ENCODE data around the gene C12orf57. TPM values are rescaled to one million over a fixed set of nuclear protein-coding genes. Genes with fewer than 3 reads are reported as not detected.

Gene C12orf57
- total and polyA plus RNA-seq, 10 of the 15 experiments (the other 5 are each of a cell fraction or from before 2014, with no cell fraction given): 64.5 to 377 (median 211) TPM

- Histone ChIP-seq H3K4me2 (ENCODE audit: control insufficient read depth, insufficient read depth) (no peak overlapping the region; the same call in 1 of the 2 replicates), H4K20me1 (ENCODE audit: control insufficient read depth, insufficient read depth) (no peaks in the 10 kb centered on the region; the same call in 1 of the 2 replicates), H3K27ac (ENCODE audit: control insufficient read depth, insufficient read depth) (no peak overlapping the region), H2AFZ (ENCODE audit: control insufficient read depth, low read depth, low read length) (no peak overlapping the region), H3K4me3 (no peak overlapping the region), H3K79me2 (ENCODE audit: control insufficient read depth, insufficient read depth, low read length) (peaks cover 39% of the 10 kb centered on the region), H3K9me3 (replicated peaks; ENCODE audit: control insufficient read depth, insufficient read depth, low read length) (no peaks in the 10 kb centered on the region), H3K4me1 (ENCODE audit: control insufficient read depth, insufficient read depth, low read length) (peaks cover 20% of the 10 kb centered on the region), H3K9ac (ENCODE audit: control insufficient read depth, insufficient read depth, low read length) (no peak overlapping the region), H3K36me3 (ENCODE audit: control insufficient read depth in 2 of 2, insufficient read depth in 2 of 2, low read length in 1 of 2) (peaks cover 23 to 37% of the 10 kb centered on the region in 2 experiments), H3K27me3 (replicated peaks in 1 of 2; ENCODE audit: control insufficient read depth in 2 of 2, insufficient read depth in 2 of 2, low read length in 1 of 2) (no peaks in the 10 kb centered on the region)
- ATAC-seq (no peak), FAIRE-seq (no peak), DNase-seq (ENCODE audit: low read depth, low spot score) (no peak)
- 57% methylated on average over 6 of the region's 6 CpGs for WGBS (ENCODE audit: insufficient coverage, insufficient replicate concordance, low lambda C conversion rate, missing lambda C conversion rate)
- TF ChIP-seq SMAD5 (IDR thresholded peaks at IDR 0.05; ENCODE audit: low read depth) (peak; percentile 47; the same call in 1 of the 2 replicates), ZNF622 (IDR thresholded peaks at IDR 0.05) (no peak), POLR2A (IDR thresholded peaks at IDR 0.05; ENCODE audit: low read depth, low read length) (0 out of 2 replicates have a peak, but pooled peaks have one; percentile 26)
- CTCF ChIA-PET: interaction anchor here (0.8 to 2.5 kb wide), 5 partner anchors 44 to 139 kb away, joined by 3 to 13 read pairs (median 4); partner anchors contain the start of genes C1RL and LPCAT3
- RAD21 ChIA-PET (ENCODE audit: unreplicated experiment): interaction anchor here (1.3 kb wide), 1 partner anchor 30 kb away, joined by 4 read pairs; the partner anchor contains the start of genes C12orf57 and RNU7-1
- POLR2A ChIA-PET: interaction anchor here (0.9 to 1.9 kb wide), 2 partner anchors 29 to 44 kb away, joined by 3 to 7 read pairs; partner anchors contain the start of gene LPCAT3
- SMC1A ChIA-PET (ENCODE audit: uncharacterized antibody, unreplicated experiment): interaction anchor here (1.2 to 1.4 kb wide), 3 partner anchors 27 to 137 kb away, joined by 3 to 6 read pairs (median 4); partner anchors contain the start of gene C1RL
- BruUV-seq (replicated peaks): no TSS peak
- intact Hi-C loops (cut with micrococcal nuclease; ENCODE audit: unreplicated experiment): loop anchor here (5.0 kb wide), 2 partner anchors 43 to 118 kb away; partner anchors contain the start of genes C1R and LPCAT3
- in situ Hi-C loops (cut with MboI): loop anchor here (25.0 kb wide), 1 partner anchor 1663 kb away; no protein-coding TSS in a partner anchor
These were observed 30.4 kb downstream of the C12orf57 start for GRCh38 chr12:6974180-6974579.

GRCh38 chr12:6975297-6976032 lies 31.6 kb downstream of the C12orf57 start:
- no peak overlapping the region for H2AFZ ChIP-seq (ENCODE audit: control insufficient read depth, low read depth, low read length)
- peak; percentile 39 for ATAC-seq
- FAIRE-seq: no peak
- intact Hi-C loops (cut with micrococcal nuclease; ENCODE audit: unreplicated experiment) (no loop called here), in situ Hi-C loops (cut with MboI) (no loop called here)
- peak overlapping the region; percentile 49 for H3K4me2 ChIP-seq (ENCODE audit: control insufficient read depth, insufficient read depth)
- SMC1A ChIA-PET (ENCODE audit: uncharacterized antibody, unreplicated experiment): interaction anchor here (0.5 to 1.3 kb wide), 7 partner anchors 12 to 138 kb away, joined by 3 to 6 read pairs (median 4); no protein-coding TSS in a partner anchor
- RAD21 ChIA-PET (ENCODE audit: unreplicated experiment): interaction anchor here (1.0 to 1.3 kb wide), 3 partner anchors 9 to 32 kb away, joined by 3 to 4 read pairs (median 3); partner anchors contain the start of genes C12orf57 and RNU7-1
- H3K9me3 ChIP-seq (replicated peaks; ENCODE audit: control insufficient read depth, insufficient read depth, low read length): no peaks in the 10 kb centered on the region
- no TSS peak for BruUV-seq (replicated peaks)
- no peak overlapping the region for H3K4me3 ChIP-seq
- H3K36me3 ChIP-seq (ENCODE audit: control insufficient read depth in 2 of 2, insufficient read depth in 2 of 2, low read length in 1 of 2): peaks cover 24 to 43% of the 10 kb centered on the region in 2 experiments
- no peak overlapping the region for H3K9ac ChIP-seq (ENCODE audit: control insufficient read depth, insufficient read depth, low read length)
- CTCF ChIA-PET: interaction anchor here (1.2 to 2.5 kb wide), 6 partner anchors 32 to 138 kb away, joined by 3 to 13 read pairs (median 5); partner anchors contain the start of genes C12orf57, C1R, C1RL and LPCAT3
- WGBS (ENCODE audit: insufficient coverage, insufficient replicate concordance, low lambda C conversion rate, missing lambda C conversion rate): 100% methylated on average over 2 of the region's 2 CpGs
- no peak overlapping the region; the same call in 1 of the 2 replicates for H3K27ac ChIP-seq (ENCODE audit: control insufficient read depth, insufficient read depth)
- no peaks in the 10 kb centered on the region for H3K27me3 ChIP-seq (replicated peaks in 1 of 2; ENCODE audit: control insufficient read depth in 2 of 2, insufficient read depth in 2 of 2, low read length in 1 of 2)
- POLR2A ChIA-PET: interaction anchor here (0.6 to 1.9 kb wide), 5 partner anchors 12 to 1534 kb away, joined by 3 to 7 read pairs (median 4); partner anchors contain the start of gene LPCAT3
- peaks cover 20% of the 10 kb centered on the region for H3K4me1 ChIP-seq (ENCODE audit: control insufficient read depth, insufficient read depth, low read length)
- DNase-seq (ENCODE audit: low read depth, low spot score): no peak
- H4K20me1 ChIP-seq (ENCODE audit: control insufficient read depth, insufficient read depth): no peaks in the 10 kb centered on the region; the same call in 1 of the 2 replicates
- peaks cover 26% of the 10 kb centered on the region for H3K79me2 ChIP-seq (ENCODE audit: control insufficient read depth, insufficient read depth, low read length)
- TF ChIP-seq NRF1 (conservative IDR thresholded peaks at IDR 0.05; ENCODE audit: low read depth, low read length) (no peak), ZNF592 (IDR thresholded peaks at IDR 0.05) (no peak), NFIC (IDR thresholded peaks at IDR 0.05; ENCODE audit: low read depth, low read length) (no peak), CHD1 (IDR thresholded peaks at IDR 0.05; ENCODE audit: low read depth, low read length) (no peak), SMARCA5 (IDR thresholded peaks at IDR 0.05) (no peak), HDGF (IDR thresholded peaks at IDR 0.05) (no peak), ELK1 (IDR thresholded peaks at IDR 0.05; ENCODE audit: low read depth, low read length) (no peak), HDAC2 (IDR thresholded peaks at IDR 0.05) (no peak)

All from GM12878 (cell line).